AG04449 (cell line): ENCODE data around the gene PDGFA.

Experiments
- CTCF ChIA-PET: fragments of 350-600 bp; formaldehyde crosslinking; extraction: SDS; loops from one replicate; lab custom pipeline; 2021; ENCODE audit warnings: antibody characterized with exemption; lab: Yijun Ruan, JAX
- POLR2A ChIA-PET: fragments of 400-600, 350-600 bp; formaldehyde crosslinking; extraction: SDS; loops from one replicate; lab custom pipeline; 2020; ENCODE audit warnings: antibody characterized with exemption, inconsistent platforms; lab: Yijun Ruan, JAX
- DNase-seq: peaks from one replicate; pipeline ENCODE4 v3.0.0-alpha.2; 2010; ENCODE audit warnings: low read depth, low spot score
- H3K4me3 ChIP-seq: 2 replicates; pipeline ENCODE4 v1.5.1; 2011; ENCODE audit warnings: low read depth, mild to moderate bottlenecking, control low read depth, low read length
- TF ChIP-seq, protein P1 (sequence below): IDR thresholded peaks from one replicate; pipeline ENCODE4 v1.5.1; 2011; ENCODE audit warnings: mild to moderate bottlenecking, moderate library complexity, low read length, control low read depth, inconsistent platforms; ENCODE audit not compliant: insufficient read depth; ENCODE audit errors: missing control alignments

Gene PDGFA

DNA sequence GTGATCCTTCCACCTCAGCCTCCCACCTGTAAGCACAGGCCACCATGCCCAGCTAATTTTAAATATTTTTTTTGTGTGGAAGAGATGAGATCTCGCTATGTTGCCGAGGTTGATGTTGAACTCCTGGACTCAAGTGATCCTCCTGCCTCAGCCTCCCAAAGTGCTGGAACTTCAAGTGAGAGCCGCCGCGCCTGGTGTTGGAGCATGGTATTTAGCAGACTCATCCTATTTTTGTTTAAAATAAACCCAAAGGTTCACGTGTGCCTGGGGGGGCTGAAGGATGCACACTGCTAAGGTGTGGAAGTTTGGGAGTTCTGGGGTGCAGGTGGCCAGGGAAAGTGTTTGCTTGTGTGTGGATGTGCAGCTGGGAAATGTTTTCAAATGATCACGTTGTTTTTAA lies 18.1 kb downstream of the PDGFA start:
- DNase-seq = no peak
- TF ChIP-seq, protein P1, sequence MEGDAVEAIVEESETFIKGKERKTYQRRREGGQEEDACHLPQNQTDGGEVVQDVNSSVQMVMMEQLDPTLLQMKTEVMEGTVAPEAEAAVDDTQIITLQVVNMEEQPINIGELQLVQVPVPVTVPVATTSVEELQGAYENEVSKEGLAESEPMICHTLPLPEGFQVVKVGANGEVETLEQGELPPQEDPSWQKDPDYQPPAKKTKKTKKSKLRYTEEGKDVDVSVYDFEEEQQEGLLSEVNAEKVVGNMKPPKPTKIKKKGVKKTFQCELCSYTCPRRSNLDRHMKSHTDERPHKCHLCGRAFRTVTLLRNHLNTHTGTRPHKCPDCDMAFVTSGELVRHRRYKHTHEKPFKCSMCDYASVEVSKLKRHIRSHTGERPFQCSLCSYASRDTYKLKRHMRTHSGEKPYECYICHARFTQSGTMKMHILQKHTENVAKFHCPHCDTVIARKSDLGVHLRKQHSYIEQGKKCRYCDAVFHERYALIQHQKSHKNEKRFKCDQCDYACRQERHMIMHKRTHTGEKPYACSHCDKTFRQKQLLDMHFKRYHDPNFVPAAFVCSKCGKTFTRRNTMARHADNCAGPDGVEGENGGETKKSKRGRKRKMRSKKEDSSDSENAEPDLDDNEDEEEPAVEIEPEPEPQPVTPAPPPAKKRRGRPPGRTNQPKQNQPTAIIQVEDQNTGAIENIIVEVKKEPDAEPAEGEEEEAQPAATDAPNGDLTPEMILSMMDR = no peak
- no peak overlapping the region for H3K4me3 ChIP-seq
- ChIA-PET POLR2A (no interaction called here), CTCF (interaction anchor here (1.7 kb wide), 1 partner anchor 10 kb away, joined by 5 read pairs; no protein-coding TSS in a partner anchor)

DNA sequence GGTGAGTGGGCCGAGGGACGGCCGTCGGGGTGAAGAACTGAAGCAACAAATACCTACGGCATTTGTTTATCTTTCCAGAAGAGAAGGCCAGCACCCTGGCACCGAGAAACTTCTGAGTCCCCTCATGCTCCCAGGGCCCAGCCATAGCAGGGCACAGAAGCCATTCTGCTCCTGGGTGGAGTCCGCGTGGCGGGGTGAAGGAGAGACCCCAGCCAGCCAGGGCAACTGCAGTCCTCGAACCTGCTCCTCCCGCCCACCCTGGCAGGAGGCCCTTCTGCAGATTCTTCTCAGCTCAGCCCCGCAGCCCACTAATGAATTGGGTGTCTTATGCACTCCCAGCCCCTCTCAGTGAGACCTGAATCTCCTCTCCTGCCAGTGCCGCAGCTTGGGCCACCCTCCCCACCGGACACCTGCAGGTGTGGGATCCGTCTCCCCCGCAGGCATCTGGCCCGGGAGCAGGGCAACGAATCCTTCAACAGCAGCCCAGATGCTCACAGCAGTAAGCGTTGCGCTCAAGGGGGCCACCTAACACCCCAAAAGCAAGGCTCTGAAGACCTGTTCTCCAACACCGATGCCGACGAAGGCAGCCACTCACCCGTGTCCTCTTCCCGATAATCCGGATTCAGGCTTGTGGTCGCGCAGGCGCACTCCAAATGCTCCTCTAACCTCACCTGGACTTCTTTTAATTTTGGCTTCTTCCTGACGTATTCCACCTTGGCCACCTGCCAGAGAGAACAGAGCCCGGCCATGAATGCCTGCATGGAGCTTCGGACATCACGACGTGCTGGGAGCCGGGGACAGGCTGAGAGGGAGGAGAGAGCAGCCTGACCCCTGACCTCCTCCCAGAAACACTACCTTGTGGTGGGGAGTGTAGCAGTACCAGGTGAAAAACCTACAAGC lies 18.9 kb downstream of the PDGFA start:
- ChIA-PET POLR2A (no interaction called here), CTCF (interaction anchor here (1.2 to 1.7 kb wide), 2 partner anchors 11 to 167 kb away, joined by 3 to 5 read pairs; no protein-coding TSS in a partner anchor)
- no peak for DNase-seq
- no peak overlapping the region for H3K4me3 ChIP-seq
- TF ChIP-seq, protein P1 = no peak

DNA sequence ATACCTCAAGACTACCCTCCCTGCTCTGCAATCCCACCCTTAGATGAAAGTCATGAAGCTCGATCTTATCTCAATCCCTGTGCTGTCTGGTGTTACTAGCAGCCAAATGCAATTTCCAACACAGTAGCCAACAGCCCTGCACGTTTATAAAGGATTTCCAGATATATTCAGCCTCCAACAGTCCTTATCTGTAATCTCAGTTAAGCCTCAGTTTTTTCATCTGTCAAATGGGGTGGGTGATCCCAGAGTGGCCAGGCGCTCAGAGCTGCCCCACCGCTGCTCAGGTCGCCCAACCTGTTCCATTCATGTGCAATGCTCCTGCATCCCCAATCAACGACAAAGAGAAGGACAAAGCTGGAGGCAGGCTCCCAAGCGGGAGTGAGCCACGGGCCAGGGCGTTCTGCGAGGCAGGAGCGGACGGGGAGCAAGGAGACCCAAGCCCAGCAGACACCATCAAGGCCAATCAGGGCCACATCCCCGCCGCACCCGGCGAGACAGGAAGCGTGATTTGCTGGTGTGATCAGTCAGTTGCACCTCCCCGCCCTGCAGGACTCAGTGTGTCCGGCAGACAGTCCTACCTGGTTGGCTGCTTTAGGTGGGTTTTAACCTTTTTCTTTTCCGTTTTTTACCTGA lies 19.7 kb downstream of the PDGFA start:
- ChIA-PET CTCF (interaction anchor here (1.2 kb wide), 1 partner anchor 167 kb away, joined by 3 read pairs; no protein-coding TSS in a partner anchor), POLR2A (no interaction called here)
- no peak for DNase-seq
- TF ChIP-seq, protein P1 = no peak
- no peak overlapping the region for H3K4me3 ChIP-seq

DNA sequence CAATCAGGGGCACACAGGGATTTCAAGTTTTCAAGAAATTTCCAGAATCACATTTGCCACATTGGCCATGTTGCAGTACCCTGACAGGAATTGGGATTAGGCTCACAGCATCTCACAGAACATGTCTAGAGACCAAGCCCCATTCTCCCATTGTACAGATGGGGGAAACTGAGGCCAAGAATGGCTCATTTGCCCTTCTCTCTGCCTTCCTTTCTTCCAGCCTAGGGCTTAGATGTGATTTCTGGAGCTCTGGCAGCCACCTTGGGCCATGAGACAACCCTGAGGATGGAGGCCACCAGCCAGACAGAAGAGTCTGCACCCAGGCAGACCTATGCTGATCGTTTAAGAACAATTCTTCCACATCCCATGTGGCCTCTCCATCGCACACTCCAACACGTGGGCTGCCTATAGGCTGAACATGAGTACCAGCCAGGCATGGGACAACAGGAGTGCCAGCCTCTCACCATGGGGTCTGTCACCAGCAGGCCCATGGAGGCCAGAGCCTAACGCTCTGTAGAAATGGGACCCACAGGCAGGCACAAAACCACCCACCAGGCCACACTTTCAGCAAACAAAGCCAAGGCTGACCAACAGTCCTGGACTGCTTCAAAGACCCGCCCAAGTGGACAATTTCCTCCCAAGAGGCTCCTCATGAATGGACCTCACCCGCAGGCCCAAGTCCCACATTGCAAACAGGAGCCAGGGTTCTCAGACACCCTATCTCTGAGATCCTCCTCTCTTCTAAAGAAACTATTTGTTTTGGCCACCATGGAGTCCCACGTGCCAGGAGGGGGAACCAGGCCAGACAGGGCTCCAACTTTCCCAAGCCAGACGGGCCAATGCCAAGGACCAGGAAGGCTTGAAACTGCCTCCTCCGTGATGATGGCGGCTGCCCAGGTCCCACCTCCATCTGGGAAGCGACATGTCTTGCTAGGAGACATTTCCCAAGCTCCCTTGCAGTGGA lies 20.7 kb downstream of the PDGFA start:
- TF ChIP-seq, protein P1 = no peak
- CTCF ChIA-PET = interaction anchor here (1.2 kb wide), 1 partner anchor 166 kb away, joined by 3 read pairs; no protein-coding TSS in a partner anchor
- H3K4me3 ChIP-seq = no peak overlapping the region
- POLR2A ChIA-PET = no interaction called here
- DNase-seq = no peak

DNA sequence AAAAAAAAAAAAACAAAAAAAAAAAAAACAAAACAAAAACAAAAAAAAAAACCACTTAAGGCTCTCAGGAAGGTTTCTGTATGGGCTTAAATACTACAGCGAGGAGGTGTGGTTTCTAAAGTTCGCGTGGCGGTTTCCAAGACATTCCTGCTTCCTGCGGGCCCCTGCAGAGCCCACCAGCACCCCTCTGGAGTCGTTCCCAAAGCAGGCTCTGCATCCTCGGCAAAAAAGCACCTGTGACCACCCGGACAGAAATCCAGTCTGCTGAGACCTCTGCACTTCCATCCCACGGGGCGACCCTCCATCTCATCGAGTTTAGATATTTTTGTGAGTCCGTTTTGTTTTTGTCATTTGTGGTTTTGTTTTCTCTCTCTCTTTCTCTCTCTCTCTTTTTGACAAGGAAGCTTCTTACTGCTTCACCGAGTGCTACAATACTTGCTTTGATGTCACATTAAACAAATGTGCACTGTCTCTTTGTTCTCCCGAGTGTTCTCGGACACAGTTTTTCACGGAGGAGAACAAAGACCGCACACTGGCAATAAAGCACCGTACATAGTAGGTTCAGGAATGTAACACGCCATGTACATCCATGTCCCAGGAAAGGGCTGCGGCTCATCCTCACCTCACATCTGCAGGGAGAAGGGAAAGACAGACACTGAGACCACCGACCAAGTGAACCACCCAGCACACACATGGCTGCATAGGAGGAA lies 21.5 kb downstream of the PDGFA start:
- ChIA-PET CTCF (no interaction called here), POLR2A (no interaction called here)
- no peak for DNase-seq
- TF ChIP-seq, protein P1 = no peak
- H3K4me3 ChIP-seq = no peak overlapping the region
